ENCODE results near the gene ACP1.

The ACP1 gene

DNA sequence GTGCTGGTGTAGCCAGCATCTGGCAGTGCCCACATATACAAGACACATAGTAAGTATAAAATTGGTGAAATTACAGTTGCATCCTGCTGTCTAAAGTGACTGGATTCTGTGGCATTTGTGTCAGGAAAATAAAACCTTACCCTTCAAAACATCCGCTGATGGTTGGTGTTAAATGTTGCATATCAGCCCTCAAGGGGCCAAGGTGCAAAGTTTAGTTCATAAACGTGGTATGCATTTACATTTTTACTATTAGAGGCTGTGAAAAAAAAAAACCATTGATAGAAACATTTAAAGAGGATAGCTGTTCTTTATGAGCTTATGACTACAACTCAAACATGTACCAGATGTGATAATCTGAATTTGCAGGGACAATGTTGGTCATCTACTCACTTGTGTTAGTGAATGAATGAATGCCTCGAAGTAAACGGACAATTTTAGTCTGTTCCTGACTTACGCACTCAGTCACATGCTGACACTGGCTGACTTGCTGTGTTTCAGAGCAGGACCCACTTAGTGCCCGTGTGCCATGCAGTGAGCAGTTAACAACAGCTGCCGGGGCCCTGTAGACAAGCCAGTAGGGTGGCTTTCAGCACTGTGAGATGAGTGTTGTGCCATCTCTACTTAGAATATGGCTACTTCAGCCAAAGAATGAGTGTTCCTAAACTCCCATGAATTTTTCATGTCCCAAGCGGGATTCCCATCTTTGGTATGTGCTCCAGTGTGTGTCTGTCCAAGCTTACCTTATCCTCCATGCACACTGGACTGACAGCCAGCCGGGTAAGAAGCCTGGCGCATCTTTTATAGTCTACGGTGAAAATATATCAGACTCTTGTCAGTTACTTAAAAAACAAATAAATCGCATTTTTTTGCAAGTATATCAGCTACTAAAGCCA lies 17.9 kb downstream of the ACP1 start:
- DNase-seq: no peak

DNA sequence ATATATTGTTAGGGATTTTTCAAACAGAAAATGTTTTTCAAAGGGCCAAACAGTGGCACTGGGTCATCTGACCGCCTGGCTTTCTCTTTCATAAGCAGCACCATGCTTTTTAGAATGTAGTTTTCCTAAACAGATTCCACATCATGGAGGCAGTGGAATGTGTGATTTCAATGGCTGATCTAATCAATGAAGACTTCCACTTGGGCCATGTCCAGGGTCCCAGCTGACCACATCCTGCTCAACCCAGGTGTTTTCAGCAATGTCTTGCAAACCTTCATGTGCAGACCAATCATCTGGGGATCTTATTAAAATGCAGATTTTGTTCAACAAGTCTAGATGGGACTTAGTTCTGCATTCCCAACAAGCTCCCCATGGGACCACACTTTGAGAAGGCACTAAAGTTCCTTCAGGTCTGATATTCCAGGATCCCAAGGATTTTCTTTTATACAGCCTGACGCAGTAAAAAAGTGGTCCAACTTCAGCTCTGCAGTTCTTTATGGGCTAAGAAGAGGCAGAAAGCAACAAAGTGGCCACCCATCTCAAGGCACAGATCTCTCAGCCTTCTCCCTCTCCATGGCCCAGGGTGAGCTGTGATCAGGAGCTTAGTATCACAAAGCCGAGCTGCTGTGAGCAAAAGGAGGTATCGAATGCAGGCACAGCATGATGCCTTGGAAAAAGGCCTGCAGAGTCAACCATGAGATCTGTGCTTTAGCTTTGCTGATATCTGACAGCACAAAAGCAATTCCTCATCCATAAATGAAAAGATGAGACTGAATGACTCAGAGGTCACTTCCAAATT lies 19.4 kb downstream of the ACP1 start:
- DNase-seq: no peak

DNA sequence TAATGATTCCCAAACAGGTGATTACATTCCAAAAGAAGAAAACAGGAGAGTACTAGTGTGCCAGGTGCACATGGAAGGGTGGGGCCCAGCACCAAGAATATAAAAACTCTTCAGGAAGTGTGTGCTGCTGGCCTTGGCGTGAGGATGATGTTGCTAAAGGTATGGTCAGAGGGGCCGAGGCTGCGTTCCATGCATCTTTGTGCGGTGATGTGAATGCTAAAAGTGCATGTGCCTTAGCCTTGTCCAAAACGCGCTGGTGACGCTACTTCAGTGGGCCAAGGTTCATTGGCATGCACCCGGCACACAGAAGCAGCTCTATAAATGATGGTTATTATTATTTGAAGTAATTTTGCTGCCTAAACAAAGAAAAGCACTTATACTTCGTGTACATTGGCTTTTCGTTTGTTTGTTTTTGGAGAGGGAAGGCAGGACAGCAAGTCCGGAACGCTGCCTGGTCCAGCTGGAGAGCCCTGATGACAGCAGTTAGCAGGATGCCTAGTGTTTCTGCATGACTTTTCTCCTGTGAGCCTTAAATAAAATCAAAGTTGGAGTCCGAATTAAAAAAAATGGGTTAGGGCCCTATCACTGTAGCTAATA lies 20.2 kb downstream of the ACP1 start:
- no peak for DNase-seq

DNA sequence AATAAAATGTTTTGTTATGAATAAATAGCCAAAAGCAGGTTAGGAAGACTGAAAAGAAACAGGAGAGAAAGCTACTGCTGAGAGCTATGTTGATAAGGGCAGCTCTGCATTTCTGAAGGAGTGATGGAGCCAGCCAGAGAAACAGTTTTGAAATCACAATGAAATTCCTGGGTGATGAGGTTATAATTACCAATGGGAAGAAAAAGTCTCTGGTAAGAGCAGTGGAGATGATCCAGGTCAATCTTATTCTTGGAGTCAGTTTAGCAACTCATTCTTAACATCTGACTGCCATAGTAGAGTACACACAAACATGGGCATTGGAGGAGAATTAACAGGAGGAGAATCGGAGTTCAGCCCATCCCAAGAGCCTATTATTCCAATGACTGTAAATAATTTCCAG lies 20.8 kb downstream of the ACP1 start:
- no peak for DNase-seq

- DNase-seq: no peak
These were observed 21.3 kb downstream of the ACP1 start for GRCh38 chr2:286035-286434.

GRCh38 chr2:286774-287392 lies 22.1 kb downstream of the ACP1 start:
- no peak for DNase-seq

DNA sequence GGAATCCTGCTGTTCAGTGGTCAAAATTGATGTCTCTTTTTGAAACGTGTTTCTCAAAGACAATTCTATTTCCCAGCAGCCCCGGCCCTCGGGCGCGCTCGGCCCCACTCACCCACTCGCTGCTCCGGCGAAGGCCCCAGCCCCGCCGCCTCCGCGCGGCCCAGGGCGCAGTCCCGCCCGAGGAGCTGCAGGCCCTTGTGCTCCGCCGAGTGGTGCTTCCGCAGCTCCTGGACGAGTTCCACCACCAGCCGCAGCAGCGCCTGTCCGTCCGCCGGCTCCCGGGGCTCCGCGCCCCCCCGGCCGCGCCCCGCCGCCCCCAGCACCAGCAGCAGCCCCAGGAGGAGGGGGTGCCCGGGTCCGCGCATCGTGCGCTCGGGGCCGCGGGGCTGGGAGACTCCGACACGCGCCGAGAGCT lies 22.7 kb downstream of the ACP1 start:
- DNase-seq: no peak

- no peak for DNase-seq
These were observed 23.4 kb downstream of the ACP1 start, which contains the start of gene ALKAL2 for GRCh38 chr2:287911-288757. TSS of gene ALKAL2 (minus strand) at chr2:288091. CDS start at chr2:287835, 256 bp downstream.

- no peak for DNase-seq
These were observed 24.1 kb downstream of the ACP1 start for GRCh38 chr2:288758-289361.

- DNase-seq: no peak
These were observed 24.8 kb downstream of the ACP1 start for GRCh38 chr2:289362-290089.

DNA sequence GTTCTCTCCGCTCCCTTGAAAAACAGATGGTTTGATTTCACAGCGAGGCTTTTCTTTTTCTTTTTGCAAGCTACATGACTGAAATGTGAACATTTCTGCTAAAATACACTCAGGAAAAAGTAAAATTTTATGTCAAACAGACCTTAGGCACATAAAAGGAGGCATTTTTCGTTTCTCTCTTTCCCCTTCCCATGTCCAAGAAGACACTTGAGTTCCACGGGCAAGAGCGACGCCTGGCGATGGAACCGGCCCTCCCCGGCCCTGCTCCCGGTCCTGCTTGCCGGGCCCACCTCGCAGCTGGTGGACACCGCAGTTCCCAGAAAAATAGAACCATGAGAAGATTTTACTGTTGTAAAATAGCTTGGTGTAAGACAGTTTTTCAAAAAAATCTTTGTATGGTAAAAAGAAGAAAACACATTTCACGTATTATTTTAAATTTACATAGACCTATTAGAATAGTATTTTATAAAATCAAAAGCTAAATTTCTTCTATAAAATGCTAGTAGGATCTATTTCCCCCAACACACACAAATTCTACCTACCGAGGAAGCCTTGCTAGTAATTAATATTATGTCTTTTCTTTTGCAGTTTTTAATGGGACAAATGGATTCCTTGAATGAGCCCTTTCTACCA lies 25.5 kb downstream of the ACP1 start:
- no peak for DNase-seq

GRCh38 chr2:295090-295489 lies 30.3 kb downstream of the ACP1 start:
- no peak for DNase-seq

GRCh38 chr2:296354-296753 lies 31.6 kb downstream of the ACP1 start:
- no peak for DNase-seq

- no peak for DNase-seq
These were observed 40.6 kb downstream of the ACP1 start for GRCh38 chr2:305366-305765.

DNA sequence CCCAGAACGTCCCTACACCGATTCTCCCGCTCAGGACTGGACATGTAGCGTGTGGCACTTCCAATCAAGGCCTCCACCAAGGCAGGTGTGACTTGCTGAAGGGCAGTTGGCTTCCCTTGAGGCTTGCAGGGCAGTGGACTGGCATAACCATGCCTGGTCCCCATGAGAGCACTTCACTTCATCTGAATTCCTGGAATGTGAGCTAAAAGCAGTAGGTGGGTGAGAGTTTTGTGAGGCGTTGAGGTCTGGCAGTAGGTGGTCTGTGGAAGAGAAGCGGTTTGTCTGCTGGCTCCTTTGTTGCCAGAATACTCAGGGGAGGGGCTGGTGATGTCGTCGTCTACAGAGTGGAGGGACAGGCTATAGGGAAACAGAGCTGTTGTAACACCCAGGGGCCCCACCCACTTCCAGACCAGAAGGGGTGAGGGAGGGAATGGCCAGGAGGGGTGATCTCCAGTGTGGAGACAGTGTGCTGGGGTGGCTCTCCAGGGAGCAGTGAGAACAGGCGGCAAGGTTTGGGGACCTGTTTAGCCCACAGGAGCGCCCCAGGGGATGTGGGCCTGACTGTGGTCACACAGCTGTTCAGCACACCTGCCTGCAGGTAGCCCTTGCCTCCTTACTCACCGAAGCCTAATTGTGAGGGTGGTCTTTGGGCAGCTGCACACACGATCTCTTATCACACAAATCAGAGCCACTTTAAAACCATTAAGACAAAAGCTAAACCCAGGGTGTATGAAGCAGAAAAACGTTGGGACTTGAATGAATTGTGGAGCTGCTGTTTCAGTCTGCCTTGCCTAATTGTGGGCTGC lies 44.6 kb downstream of the ACP1 start:
- DNase-seq: no peak

DNA sequence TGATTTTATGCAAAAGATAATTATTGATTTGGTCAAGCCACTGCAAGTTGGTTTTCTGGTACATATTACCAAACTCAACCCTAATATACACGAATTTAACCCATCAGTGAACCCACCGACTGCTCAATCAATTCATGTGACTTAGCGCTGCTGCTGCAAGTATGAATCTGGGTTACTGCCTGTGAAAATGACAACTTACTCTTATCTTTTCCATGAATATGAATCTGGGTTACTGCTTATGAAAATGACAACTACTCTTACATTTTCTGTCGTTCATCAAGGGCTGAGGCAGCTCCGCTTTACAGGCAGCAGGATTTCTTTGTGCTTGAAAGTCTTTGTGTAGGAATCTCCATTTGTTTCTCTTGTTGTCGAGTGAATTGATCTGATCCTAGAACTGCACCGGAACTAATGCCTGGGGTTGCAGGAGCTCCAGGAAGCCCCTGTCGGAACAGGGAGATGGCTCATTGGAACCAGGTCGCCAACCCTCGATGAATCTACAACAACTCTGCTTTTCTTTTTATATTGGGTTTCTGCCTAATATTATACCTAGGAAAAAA lies 45.3 kb downstream of the ACP1 start:
- DNase-seq: no peak

GRCh38 chr2:310994-311393 lies 46.2 kb downstream of the ACP1 start:
- DNase-seq: no peak

- no peak for DNase-seq
These were observed 49.2 kb downstream of the ACP1 start for GRCh38 chr2:313991-314390.

Data from NCI-H1694 treated with DMSO at 0.1 percent for 48 hours (cell line).